ENCODE results near the gene BHMT. TPM values are rescaled to one million over a fixed set of nuclear protein-coding genes. Genes with fewer than 3 reads are reported as not detected.
"Not testable (repeated sequence)": the region's sequence is repeated elsewhere in the genome, so short reads cannot be mapped to it uniquely, and the experiment has no call there.

BHMT gene
- polyA plus RNA-seq, 4 donors: 11.8 to 342 (median 205) TPM

DNA sequence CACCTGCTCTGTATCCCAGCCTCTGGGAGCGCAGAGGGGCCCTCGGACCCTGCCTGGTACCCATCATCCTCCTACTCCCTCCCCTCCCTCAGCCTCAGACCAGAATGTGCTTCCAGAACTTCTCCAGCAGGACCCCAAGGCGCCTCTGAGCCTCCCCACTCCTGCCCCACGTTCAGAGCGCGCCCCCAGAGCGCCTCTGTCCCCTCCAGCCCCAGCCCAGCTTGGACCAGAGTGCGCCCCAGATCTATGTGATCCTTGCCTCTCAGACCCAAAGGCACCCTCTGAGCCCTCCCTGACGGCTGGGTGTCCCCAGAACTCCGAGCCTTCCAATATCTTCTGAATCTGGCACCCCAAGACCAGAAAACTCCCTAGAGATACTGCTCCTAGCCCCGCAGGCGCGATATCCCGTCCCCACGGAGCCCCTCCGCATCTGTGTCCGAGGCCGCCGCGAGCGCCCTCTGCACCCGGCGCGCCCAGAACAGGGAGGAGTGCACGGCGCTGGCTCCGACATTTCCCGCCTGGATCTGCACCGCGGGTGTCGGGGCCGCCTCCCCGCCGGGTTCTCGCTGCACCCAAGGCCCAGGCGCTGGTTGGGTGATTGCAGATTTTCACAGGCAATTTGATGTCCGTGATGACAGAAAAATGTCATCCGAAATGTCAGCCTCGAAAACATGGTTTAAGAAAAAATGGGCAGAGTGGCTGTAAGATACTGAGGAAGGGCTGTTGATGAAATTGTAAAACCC lies 522 bp downstream of the BHMT start:
- no peak for DNase-seq (ENCODE audit: low read depth in 4 of 4, low spot score in 3 of 4)

DNA sequence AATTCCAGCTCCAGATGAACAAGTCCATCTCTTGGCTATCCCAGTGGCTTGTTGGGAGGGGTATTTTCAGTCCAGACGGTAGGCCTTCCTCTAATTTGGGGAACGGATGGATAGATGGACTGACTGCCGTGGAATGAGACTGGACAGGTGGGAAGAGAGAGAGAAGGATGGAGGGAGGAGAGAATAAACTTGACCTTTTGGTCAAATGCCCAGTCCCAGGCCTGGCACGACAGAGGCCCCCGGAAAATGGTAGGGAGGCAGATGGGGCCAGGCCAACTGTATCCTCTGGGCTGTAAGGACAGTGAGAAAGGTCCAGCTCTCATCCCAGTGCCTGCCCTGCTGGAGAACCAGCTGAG lies 1.1 kb downstream of the BHMT start:
- no peak for DNase-seq (ENCODE audit: low read depth in 4 of 4, low spot score in 3 of 4)

DNA sequence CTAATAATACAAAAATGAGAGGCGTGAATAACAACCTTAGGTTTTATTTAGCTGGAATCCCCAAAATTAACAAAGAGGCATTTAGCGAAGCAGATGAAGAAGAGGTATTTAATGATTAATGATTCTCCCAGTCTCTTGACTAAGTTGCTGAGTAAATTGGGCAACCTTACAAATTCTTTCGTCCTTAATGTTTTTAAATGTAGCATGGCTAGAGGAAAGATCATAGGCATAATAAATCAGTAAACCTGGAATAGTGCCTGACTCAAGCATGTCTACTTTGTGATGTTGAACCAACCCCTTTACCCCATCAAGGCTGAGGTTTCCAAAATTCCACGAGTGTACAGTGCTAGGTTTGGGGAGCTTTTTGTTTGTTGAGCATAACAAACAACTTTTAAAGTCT lies 7.9 kb downstream of the BHMT start:
- no peak for DNase-seq (ENCODE audit: low read depth in 4 of 4, low spot score in 3 of 4)

DNA sequence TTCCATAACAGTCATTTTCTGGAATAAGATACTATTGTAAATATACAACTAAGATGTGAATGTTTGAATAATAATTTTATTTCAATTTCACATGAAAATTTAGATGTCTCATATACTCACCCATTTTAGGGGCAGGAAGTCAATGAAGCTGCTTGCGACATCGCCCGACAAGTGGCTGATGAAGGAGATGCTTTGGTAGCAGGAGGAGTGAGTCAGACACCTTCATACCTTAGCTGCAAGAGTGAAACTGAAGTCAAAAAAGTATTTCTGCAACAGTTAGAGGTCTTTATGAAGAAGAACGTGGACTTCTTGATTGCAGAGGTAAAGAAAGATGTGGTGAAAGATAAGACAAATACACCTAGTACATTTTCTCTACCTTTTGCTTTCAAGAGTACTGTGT lies 8.6 kb downstream of the BHMT start:
- DNase-seq (ENCODE audit: low read depth in 4 of 4, low spot score in 3 of 4): no peak

DNA sequence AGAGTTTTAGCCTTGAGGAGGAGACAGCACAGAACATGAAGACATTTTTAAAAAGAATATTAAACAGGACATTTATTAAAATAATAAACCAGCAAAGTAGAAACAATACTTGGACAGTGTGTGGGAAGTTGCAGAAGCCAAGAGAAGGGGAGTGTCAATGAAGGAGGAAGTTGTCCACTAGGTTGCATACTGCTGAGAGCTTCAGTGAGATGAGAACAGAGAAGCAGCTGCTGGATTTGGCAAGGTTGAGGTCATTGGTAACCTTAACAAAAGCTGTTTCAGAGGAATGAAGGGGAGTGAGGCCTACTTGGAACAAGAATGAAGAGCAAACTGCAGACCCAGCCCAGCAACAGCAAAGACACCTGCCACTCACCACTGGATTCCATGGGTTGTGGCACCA lies 11.4 kb downstream of the BHMT start:
- no peak for DNase-seq (ENCODE audit: low read depth in 4 of 4, low spot score in 3 of 4)

DNA sequence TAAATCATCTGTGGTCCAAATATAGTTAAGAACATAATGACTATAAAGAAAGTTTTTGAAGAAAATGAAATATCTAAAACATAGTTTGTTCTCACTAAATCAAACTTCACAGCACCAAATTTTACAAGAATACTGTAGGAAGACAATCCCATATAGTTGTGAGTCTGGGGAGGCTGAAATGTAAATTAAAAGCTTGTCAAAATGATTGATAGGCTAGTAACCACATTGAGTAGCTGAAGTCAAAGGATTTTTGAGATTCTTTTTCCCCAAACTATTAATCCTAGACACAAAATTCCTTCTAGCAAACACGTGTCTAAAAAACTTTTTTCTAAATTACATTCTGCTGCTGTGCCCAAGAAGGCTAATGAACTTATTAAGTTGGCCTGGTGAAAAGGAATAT lies 13.0 kb downstream of the BHMT start:
- no peak for DNase-seq (ENCODE audit: low read depth in 4 of 4, low spot score in 3 of 4)

DNA sequence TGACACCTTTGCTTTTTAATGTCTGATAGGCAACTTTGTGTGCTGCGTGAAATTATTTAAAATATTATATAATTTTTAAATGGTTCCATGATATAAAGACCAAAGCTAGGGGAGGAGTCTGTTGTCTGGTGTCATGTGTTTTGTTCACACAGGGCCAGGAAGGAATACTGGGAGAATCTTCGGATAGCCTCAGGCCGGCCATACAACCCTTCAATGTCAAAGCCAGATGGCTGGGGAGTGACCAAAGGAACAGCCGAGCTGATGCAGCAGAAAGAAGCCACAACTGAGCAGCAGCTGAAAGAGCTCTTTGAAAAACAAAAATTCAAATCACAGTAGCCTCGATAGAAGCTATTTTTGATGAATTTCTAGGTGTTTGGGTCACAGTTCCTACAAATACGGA lies 19.2 kb downstream of the BHMT start:
- no peak for DNase-seq (ENCODE audit: low read depth in 4 of 4, low spot score in 3 of 4)

DNA sequence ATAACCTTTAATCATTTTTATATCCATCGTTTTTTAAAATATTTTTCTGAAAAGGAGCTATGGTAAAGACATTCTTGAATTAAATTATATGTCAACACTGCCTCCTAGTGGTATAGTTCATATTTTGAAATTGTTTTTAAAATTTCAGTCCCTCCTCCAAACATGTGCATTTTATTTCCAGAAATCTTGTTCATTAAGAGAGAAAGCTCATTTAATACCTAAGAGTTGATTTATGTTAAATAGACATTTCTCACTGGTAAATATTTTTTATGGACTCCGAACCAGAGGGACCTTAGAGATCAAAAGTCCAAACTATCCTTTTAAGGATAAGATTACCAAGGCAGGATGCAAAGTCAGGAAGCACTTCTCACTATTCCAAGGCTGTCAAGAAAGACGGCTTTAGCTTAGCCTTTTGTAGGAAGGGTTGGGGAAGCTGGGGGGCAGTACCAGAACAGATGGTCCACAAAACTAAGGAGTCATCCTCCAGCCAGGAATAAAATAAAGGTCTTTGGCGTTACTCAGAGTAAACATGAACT lies 21.6 kb downstream of the BHMT start:
- peak in 2 of 4 donors; percentile 26 to 33 for DNase-seq (ENCODE audit: low read depth in 4 of 4, low spot score in 3 of 4)

DNA sequence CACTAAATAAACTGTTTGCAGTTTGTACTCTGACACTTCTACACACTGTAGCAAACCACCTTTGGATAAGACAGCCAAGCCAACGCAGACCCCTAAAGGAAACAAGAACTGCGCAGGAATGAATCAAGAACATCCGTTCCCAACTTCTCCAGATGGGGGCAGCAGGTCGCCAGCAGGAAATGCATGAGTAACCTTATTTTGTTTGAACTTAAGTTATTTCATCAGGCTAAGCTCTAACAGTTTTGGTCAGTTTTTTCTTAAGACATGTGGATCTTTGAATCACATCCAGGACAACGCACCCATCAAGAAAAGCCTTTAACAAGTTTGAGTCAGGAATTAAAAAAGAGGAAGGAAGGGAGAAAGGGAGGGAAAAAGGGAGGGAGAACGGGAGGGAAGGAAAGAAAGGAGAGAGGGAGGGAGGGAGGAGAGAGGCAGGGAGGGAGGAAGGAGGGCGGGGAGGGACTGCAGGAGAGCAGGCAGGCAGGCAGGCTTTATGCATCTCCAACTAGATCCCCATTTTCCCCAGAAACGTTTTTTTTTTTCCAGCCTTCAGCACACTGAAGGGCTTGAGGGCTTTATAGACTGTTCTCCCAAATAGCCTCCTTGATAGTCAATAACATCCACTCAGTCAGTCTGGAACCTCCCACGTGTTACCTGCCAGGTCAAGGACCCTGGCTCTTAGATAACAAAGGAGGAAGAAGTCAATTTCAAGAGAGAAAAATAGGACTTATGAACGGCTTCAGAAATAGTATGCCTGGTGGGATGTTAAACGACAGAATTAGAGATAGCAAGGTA lies 22.2 kb downstream of the BHMT start:
- peak; percentile 60 to 77 (median 70) for DNase-seq (ENCODE audit: low read depth in 4 of 4, low spot score in 3 of 4)

DNA sequence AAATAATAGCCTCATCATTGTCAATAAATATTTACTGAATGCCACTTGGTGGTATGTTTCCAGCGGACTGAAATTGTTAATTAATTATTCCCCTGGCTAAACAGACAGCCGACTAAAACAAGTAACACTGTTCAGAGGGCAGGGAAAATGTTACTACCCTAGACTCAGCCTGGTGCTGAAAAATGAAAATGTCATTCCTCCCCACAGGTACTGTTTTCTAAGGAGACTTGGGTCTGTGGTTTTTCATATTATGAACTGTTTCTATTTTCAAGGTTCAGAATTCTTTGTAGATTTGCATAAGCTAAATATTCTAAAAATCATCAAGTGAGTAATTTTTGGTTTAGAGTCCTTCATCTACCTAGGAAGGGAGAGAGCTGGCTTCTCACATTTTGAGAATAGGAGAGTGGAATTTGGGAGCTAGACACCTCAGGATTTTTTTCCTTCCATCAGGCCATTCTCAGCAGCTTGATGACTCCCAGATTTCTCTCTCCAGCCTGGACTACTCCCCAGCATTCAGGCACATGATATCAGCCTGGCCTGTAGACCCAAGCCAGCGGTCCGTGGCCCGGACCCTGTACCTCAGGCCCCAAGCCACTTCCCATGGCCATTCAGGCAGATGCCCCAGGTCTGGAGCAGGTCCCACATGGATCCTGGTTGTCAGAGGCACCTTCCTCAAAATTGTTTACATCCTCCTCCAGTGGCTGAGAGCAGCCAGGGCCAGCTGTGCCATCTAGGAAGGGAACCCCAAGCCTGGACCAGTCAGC lies 24.4 kb downstream of the BHMT start:
- no peak for DNase-seq (ENCODE audit: low read depth in 4 of 4, low spot score in 3 of 4)

DNA sequence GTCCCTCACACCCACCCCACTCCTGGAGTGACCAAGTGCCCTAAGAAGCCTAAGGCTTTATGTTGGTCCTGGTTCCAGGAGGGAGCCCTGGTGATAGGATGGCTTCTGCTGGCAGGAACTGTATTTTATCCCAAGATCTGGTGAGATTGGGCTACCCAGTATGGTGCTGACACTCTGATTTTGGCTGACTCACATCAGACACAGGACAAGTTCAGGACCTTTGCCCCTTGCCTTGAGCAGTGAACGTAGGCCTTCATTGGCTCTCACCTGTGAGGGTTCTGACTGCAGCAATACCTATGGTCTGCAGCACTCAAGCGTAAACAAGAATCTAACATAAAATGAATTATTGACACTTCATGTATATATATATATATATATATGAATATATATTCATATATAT lies 25.0 kb downstream of the BHMT start:
- DNase-seq (ENCODE audit: low read depth in 4 of 4, low spot score in 3 of 4): no peak

DNA sequence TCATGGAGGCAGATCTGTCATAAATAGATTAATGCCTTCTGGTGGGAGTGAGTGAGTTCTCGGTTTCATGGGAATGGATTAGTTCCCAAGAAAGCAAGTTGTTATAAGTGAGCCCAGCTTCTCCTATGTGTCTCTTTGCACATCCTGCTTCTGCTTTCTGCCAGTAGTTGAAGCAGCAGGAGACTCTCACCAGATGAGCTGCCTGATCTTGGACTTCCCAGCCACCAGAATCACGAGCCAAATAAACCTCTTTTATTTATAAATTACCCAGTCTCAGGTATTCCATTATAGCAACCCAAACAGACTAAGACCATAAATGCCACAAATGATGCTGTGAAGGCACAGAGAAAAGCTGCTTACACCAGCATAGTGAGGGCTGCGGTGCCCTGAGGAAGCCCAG lies 28.9 kb downstream of the BHMT start:
- no peak for DNase-seq (ENCODE audit: low read depth in 4 of 4, low spot score in 3 of 4)

DNA sequence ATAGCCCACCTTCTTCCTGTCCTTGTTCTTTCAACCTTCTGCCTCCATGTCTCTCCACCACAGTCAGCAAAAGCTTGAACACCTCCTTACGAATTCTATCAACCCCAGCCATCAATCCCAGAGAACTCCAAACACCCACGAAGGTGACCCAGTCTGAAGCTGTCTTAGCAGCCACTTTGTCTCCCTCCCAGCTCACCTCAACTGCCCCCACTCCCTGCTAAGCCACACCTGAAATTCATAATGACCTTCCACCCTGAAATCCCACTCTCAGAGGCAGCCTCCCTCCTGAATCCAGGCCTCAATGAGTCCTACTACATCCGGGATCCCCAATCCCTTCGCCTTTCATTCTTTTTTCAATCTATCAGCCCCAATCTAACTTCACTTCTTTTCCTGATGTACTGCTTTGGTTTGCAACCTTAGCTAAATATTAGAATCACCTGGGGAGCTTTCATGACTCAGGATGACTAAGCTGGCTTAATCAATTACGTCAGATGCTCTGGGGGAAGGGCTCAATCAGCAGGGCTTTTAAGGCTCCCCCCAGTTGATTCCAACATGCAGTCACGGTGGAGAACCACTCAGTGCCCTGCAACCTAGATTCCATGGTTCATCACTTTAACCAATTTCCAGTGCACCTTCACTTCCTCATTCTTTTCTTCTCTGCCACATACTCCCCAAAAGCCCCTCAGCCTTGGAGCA lies 32.2 kb downstream of the BHMT start:
- DNase-seq (ENCODE audit: low read depth in 4 of 4, low spot score in 3 of 4): peak in 1 of 4 donors; percentile 4

DNA sequence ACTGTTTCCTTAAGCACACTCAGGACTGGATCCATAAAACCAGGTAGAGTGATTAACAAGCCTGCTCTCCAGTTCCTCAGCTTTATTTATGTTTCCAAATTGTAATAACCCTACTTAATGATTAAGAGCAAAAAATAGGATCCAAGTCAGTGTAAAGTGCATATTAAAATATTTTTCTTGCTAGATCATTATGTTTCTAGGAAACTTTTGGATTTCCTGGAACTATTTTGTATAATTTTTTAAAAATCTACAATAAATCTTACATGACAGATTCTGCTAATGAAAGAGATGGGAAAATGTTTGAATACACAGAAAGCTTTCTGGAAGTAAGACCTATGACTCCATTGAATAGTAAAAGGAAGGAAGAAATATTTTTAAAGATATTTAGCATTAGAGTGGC lies 35.5 kb downstream of the BHMT start:
- no peak for DNase-seq (ENCODE audit: low read depth in 4 of 4, low spot score in 3 of 4)

DNA sequence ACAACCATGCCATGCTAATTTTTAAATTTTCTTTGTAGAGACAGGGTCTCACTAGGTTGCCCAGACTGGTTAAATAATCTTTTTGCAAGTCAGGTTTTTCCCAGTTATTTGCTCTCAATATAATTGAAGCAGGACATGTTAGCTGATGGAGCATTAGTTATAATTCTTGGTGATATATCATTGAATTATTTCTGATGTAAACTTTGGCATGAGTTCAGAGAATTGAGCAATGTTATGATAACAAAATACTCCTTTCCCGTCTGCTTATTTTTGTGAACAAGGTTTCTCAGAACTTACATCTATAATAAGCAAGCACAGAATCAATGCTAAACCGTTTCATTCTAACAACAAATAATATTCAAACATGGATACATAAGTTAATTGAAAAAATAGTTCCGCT lies 37.8 kb downstream of the BHMT start:
- no peak for DNase-seq (ENCODE audit: low read depth in 4 of 4, low spot score in 3 of 4)

DNA sequence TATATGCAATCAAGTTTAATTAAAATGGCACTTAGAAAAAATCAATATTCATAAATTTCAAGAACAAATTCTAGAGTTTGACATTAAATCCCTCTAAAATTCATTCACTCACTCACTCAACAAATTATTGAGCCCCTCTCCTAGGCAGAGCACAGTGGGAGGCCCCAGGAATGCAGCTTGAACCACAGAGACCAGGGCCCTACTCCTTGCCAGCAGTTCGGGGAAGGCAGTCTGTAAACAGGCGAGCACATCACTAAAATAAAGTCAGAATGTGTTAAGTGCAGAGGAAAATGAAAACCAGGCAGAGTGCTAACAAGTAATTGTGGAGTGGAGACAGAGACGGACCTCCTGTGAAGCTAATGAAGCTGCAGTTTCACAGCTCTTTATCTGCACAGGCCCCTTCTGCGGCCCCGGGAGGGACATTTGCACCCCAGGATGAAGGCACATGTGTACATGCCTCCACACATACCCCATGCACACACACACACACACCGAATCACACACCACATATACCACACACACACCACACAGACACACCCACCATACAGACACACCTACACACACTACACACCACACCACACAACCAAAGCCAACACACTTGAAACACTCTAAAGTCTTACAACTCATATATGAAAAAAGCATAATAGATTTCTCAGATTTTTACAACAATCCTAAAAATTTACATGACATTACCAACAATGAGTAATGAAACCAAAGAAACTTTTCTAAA lies 40.5 kb downstream of the BHMT start:
- no peak for DNase-seq (ENCODE audit: low read depth in 4 of 4, low spot score in 3 of 4)

DNA sequence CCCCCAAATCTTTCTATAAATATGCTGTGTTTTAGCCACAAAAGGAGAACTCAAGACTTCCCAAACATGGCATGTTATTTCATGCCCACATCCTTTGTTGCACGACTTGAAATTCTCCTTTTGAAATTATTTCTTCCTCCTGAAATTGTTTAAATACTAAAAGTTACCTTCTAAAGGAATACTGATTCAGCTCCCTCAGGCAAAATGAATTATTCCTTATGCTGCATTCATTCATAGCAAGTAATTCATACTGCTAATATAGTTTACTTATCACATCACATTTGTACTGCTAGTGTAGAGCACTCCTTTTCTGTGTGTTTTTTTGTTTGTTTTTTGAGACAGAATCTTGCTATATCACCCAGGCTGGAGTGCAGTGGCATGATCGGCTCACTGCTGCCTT lies 45.7 kb downstream of the BHMT start:
- no peak for DNase-seq (ENCODE audit: low read depth in 4 of 4, low spot score in 3 of 4)

DNA sequence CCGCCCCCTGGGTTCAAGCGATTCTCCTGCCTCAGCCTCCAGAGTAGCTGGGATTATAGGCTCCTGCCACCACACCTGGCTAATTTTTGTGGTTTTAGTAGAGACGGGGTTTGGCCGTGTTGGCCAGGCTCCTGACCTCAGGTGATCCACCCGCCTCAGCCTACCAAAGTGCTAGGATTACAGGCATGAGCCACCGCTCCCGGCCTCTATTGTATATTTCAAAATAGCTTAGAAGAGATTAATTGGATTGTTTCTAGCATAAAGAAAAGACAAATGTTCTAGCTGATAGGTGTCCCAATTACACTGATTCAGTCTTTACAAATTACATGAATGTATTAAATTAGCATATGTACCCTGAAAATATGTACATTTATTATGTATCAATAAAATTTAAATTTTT lies 50.0 kb downstream of the BHMT start:
- DNase-seq (ENCODE audit: low read depth in 4 of 4, low spot score in 3 of 4): not testable (repeated sequence)

DNA sequence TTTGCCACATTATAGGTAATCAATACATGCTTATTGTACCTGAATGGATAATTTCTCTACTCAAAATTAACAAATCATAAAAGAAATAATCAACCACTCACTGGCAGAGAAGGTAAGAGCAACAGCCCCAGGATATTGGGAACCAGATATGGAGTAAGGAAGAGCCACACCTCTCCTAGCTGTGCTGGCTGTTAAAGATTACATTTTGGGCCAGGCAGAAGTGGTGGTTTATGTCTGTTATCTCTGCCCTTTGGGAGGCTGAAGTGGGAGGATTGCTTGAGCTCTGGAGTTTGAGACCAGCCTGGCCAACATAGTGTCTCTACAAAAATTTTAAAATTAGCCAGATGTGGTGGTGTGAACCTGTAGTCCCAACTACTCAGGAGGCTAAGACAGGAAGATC lies 56.4 kb downstream of the BHMT start:
- no peak for DNase-seq (ENCODE audit: low read depth in 4 of 4, low spot score in 3 of 4)

DNA sequence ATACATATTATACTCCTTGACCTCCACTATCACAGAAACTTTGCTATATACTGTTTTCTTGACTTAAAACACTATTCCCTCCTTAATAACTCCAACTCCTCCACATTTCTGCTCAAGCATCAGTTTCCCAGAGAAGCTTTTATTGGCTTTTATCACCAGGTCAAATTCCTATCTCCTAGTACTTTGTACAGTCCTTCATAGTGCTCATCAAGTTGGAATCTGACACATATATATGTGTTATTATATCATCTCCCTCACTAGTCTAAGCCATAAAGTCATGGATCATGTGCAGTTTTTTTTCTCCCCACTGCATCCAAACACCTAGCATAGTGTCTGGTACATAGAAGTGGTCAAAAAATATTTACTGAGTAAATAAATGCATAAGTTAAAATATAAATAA lies 59.1 kb downstream of the BHMT start:
- no peak for DNase-seq (ENCODE audit: low read depth in 4 of 4, low spot score in 3 of 4)
